IMR-90 (cell line): ENCODE measurements around the gene MYO1D. TPM values are rescaled to one million over a fixed set of nuclear protein-coding genes. Genes with fewer than 3 reads are reported as not detected.

Experiments used
- ATAC-seq: fragments of 200-7000 bp; cut with Tn5 transposase; 2 replicates; pipeline ENCODE4 v1.9.1; 2020; ENCODE audit warnings: low read depth, mild to moderate bottlenecking, moderate library complexity
- BruUV-seq: library from RNA; stranded (reverse); fragments of 400-500 nt; replicated peaks from 2 replicates; lab custom pipeline; 2021; lab: Mats Ljungman, UMichigan
- CTCF ChIA-PET: fragments of 300-600 bp; formaldehyde crosslinking; extraction: SDS; loops from one replicate; lab custom pipeline; 2021; ENCODE audit warnings: antibody characterized with exemption; lab: Yijun Ruan, JAX
- POLR2A ChIA-PET: fragments of 300-600 bp; sonication (Branson Sonifier 250); formaldehyde crosslinking; loops from one replicate; lab custom pipeline; 2022; ENCODE audit warnings: antibody characterized with exemption; ENCODE audit not compliant: unreplicated experiment; lab: Charles Lee
- DNase-seq: peaks from one replicate; pipeline ENCODE4 v3.0.0; 2013
- H2AFZ ChIP-seq: replicated peaks from 2 replicates; pipeline ENCODE3; 2013; ENCODE audit warnings: low read length, mild to moderate bottlenecking; ENCODE audit not compliant: poor library complexity
- H2AK5ac ChIP-seq: 2 replicates; pipeline ENCODE4 v1.6.1; 2013; ENCODE audit warnings: low read depth, low read length, inconsistent platforms
- H2AK9ac ChIP-seq: replicated peaks from 2 replicates; pipeline ENCODE3; 2013; ENCODE audit warnings: mild to moderate bottlenecking, low read depth, low read length, moderate library complexity; ENCODE audit not compliant: poor library complexity
- H2BK120ac ChIP-seq: 2 replicates; pipeline ENCODE4 v1.6.1; 2013; ENCODE audit warnings: low read depth, low read length, inconsistent platforms
- H2BK15ac ChIP-seq: 3 replicates; pipeline ENCODE4 v1.6.1; 2013; ENCODE audit warnings: low read depth, low read length, inconsistent platforms
- H2BK20ac ChIP-seq: 2 replicates; pipeline ENCODE4 v1.6.1; 2013; ENCODE audit warnings: low read depth, mild to moderate bottlenecking, inconsistent platforms, low read length, moderate library complexity
- H2BK5ac ChIP-seq: 2 replicates; pipeline ENCODE4 v1.6.1; 2013; ENCODE audit warnings: mild to moderate bottlenecking, low read depth, low read length, inconsistent platforms; ENCODE audit not compliant: poor library complexity, severe bottlenecking
- H3K14ac ChIP-seq: replicated peaks from 2 replicates; pipeline ENCODE4 v1.6.1; 2013; ENCODE audit warnings: low read depth, low read length, inconsistent platforms
- H3K18ac ChIP-seq: 2 replicates; pipeline ENCODE4 v1.6.1; 2013; ENCODE audit warnings: low read depth, low read length, control low read depth
- H3K23ac ChIP-seq: 2 replicates; pipeline ENCODE4 v1.6.1; 2013; ENCODE audit warnings: low read depth, low read length, inconsistent platforms
- H3K27ac ChIP-seq: 2 replicates; pipeline ENCODE4 v1.5.1; 2013; ENCODE audit warnings: mild to moderate bottlenecking, control low read depth, low read length; ENCODE audit not compliant: insufficient read depth
- H3K27me3 ChIP-seq: 2 replicates; pipeline ENCODE4 v1.6.1; 2013; ENCODE audit warnings: low read length; ENCODE audit not compliant: control insufficient read depth, insufficient read depth
- H3K36me3 ChIP-seq: 2 replicates; pipeline ENCODE4 v1.6.1; 2013; ENCODE audit warnings: low read length, mixed read lengths; ENCODE audit not compliant: control insufficient read depth, insufficient read depth
- H3K4ac ChIP-seq: 2 replicates; pipeline ENCODE4 v1.6.1; 2013; ENCODE audit warnings: low read depth, low read length, inconsistent platforms
- H3K4me1 ChIP-seq: 2 replicates; pipeline ENCODE4 v1.6.1; 2013; ENCODE audit warnings: low read length, mixed read lengths; ENCODE audit not compliant: control insufficient read depth, insufficient read depth
- H3K4me2 ChIP-seq: 2 replicates; pipeline ENCODE4 v1.6.1; 2013; ENCODE audit warnings: low read depth, mild to moderate bottlenecking, control low read depth, low read length, moderate library complexity
- H3K4me3 ChIP-seq: 2 replicates; pipeline ENCODE4 v1.5.1; 2013; ENCODE audit warnings: low read depth, mild to moderate bottlenecking, control low read depth, low read length, moderate library complexity; ENCODE audit not compliant: insufficient read depth
- H3K56ac ChIP-seq: 2 replicates; pipeline ENCODE4 v1.6.1; 2013; ENCODE audit warnings: low read length, inconsistent platforms; ENCODE audit not compliant: insufficient read depth; ENCODE audit errors: extremely low read depth
- H3K79me1 ChIP-seq, 2 experiments: 2 replicates each; pipeline ENCODE4 v1.6.1; 2013; ENCODE audit warnings: low read length in 2 of 2, inconsistent platforms in 1 of 2, low read depth in 1 of 2
- H3K9ac ChIP-seq: 2 replicates; pipeline ENCODE4 v1.6.1; 2013; ENCODE audit warnings: low read depth, low read length, control low read depth
- H3K9me1 ChIP-seq: 2 replicates; pipeline ENCODE4 v1.6.1; 2013; ENCODE audit warnings: low read length, inconsistent platforms; ENCODE audit not compliant: insufficient read depth
- H3K9me3 ChIP-seq: 2 replicates; pipeline ENCODE4 v1.6.1; 2013; ENCODE audit warnings: low read length; ENCODE audit not compliant: control insufficient read depth, insufficient read depth
- H4K20me1 ChIP-seq: 2 replicates; pipeline ENCODE4 v1.6.1; 2013; ENCODE audit warnings: low read length, inconsistent platforms; ENCODE audit not compliant: insufficient read depth
- H4K5ac ChIP-seq: 2 replicates; pipeline ENCODE4 v1.6.1; 2013; ENCODE audit warnings: mild to moderate bottlenecking, low read depth, low read length, control low read depth
- H4K8ac ChIP-seq, 2 experiments: 2 replicates each; pipeline ENCODE4 v1.6.1; 2013; ENCODE audit warnings: low read depth in 2 of 2, low read length in 2 of 2, control low read depth in 1 of 2, inconsistent platforms in 1 of 2
- H4K91ac ChIP-seq: 2 replicates; pipeline ENCODE4 v1.6.1; 2013; ENCODE audit warnings: low read depth, low read length, inconsistent platforms; ENCODE audit not compliant: insufficient read depth
- BHLHE40 ChIP-seq: fragments of 150-350 bp; IDR thresholded peaks from 2 replicates; pipeline ENCODE4 v1.6.1; 2016; ENCODE audit warnings: mild to moderate bottlenecking, low read depth, low read length
- CEBPB ChIP-seq: IDR thresholded peaks from 2 replicates; pipeline ENCODE4 v1.6.1; 2012; ENCODE audit warnings: low read depth, low read length, improper control_type of control experiment
- CHD1 ChIP-seq: IDR thresholded peaks from 2 replicates; pipeline ENCODE4 v1.6.1; 2012; ENCODE audit warnings: low read depth, low read length, improper control_type of control experiment
- CTCF ChIP-seq: conservative IDR thresholded peaks from 2 replicates; pipeline ENCODE4 v1.5.1; 2012; ENCODE audit warnings: mild to moderate bottlenecking, low read depth, low read length, improper control_type of control experiment
- FOS ChIP-seq: fragments of 150-350 bp; IDR thresholded peaks from 2 replicates; pipeline ENCODE4 v1.6.1; 2016; ENCODE audit warnings: low read depth, low read length
- MAFK ChIP-seq: IDR thresholded peaks from 2 replicates; pipeline ENCODE4 v1.6.1; 2012; ENCODE audit warnings: low read depth, low read length, improper control_type of control experiment
- MAZ ChIP-seq: IDR thresholded peaks from 2 replicates; pipeline ENCODE4 v1.6.1; 2012; ENCODE audit warnings: low read depth, mild to moderate bottlenecking, low read length, improper control_type of control experiment, moderate library complexity, borderline replicate concordance
- MXI1 ChIP-seq: IDR thresholded peaks from 2 replicates; pipeline ENCODE4 v1.6.1; 2012; ENCODE audit warnings: low read depth, mild to moderate bottlenecking, low read length, moderate library complexity, borderline replicate concordance
- NFE2L2 ChIP-seq: fragments of 150-350 bp; IDR thresholded peaks from 2 replicates; pipeline ENCODE4 v1.6.1; 2016; ENCODE audit warnings: low read depth, mild to moderate bottlenecking, low read length
- POLR2A ChIP-seq: IDR thresholded peaks from 2 replicates; pipeline ENCODE4 v1.6.1; 2012; ENCODE audit warnings: mild to moderate bottlenecking, low read depth, low read length
- RAD21 ChIP-seq: IDR thresholded peaks from 2 replicates; pipeline ENCODE4 v1.6.1; 2012; ENCODE audit warnings: low read length, improper control_type of control experiment
- RCOR1 ChIP-seq: IDR thresholded peaks from 2 replicates; pipeline ENCODE4 v1.6.1; 2012; ENCODE audit warnings: mild to moderate bottlenecking, low read length, improper control_type of control experiment; ENCODE audit not compliant: insufficient replicate concordance
- RFX5 ChIP-seq: IDR thresholded peaks from 2 replicates; pipeline ENCODE4 v1.8.0; 2012; ENCODE audit warnings: low read depth, mild to moderate bottlenecking, low read length, moderate library complexity
- SMC3 ChIP-seq: fragments of 150-350 bp; IDR thresholded peaks from 2 replicates; pipeline ENCODE4 v1.6.1; 2016; ENCODE audit warnings: low read depth, mild to moderate bottlenecking, antibody characterized with exemption, low read length, moderate library complexity
- USF2 ChIP-seq: fragments of 150-350 bp; IDR thresholded peaks from 2 replicates; pipeline ENCODE4 v1.6.1; 2017; ENCODE audit warnings: mild to moderate bottlenecking, antibody characterized with exemption, low read length, low read depth
- WGBS, 2 experiments: methylation state at CpG; one replicate each; pipeline versions ENCODE4 v1.1.5 to v1.1.7; 2013; ENCODE audit warnings: missing lambda C conversion rate in 2 of 2; ENCODE audit not compliant: insufficient read length in 1 of 2; ENCODE audit errors: extremely low coverage in 2 of 2; 5-methylcytosine and 5-hydroxymethylcytosine counted together
- dilution Hi-C: fragments of 300-500 bp; cut with HindIII; formaldehyde crosslinking; loops from one replicate; pipeline ENCODE4 v1.14.3; 2018; ENCODE audit warnings: low sequenced_read_pairs; ENCODE audit not compliant: unreplicated experiment
- in situ Hi-C: fragments of 300-500 bp; cut with MboI; formaldehyde crosslinking; loops from 3 replicates; pipeline ENCODE4 v1.14.3; 2019; ENCODE audit warnings: low sequenced_read_pairs, inconsistent platforms, mixed read lengths
- intact Hi-C: fragments of 100-400 bp; cut with micrococcal nuclease; formaldehyde crosslinking; loops from 2 replicates; pipeline ENCODE4 v1.10.0; 2022
- polyA plus RNA-seq, 3 experiments: library from polyadenylated mRNA; depleted of rRNA; stranded (reverse); fragments of >200 nt; gene quantifications; 2 replicates each; pipeline ENCODE4 v1.2.3, GENCODE V29; 2012; ENCODE audit warnings: low replicate concordance in 1 of 3
- total RNA-seq: library from RNA; depleted of rRNA; stranded (reverse); fragments of >200 nt; gene quantifications from 2 replicates; pipeline ENCODE4 v1.2.3, GENCODE V29; 2012
- TF ChIP-seq, protein P1 (sequence below): fragments of 150-350 bp; IDR thresholded peaks from 2 replicates; pipeline ENCODE4 v1.6.1; 2016; ENCODE audit warnings: low read depth, mild to moderate bottlenecking, low read length, moderate library complexity, borderline replicate concordance

Gene MYO1D
- total and polyA plus RNA-seq, 2 of the 4 experiments (the other 2 are of a cell fraction) = 0.63 to 0.90 TPM

GRCh38 chr17:32793841-32794240, 83.1 kb downstream of the MYO1D start:
- Histone ChIP-seq H3K4me1 (no peaks in the 10 kb centered on the region), H3K9me1 (no peaks in the 10 kb centered on the region), H3K23ac (no peak overlapping the region), H3K4me2 (no peak overlapping the region), H3K79me1 (no peaks in the 10 kb centered on the region), H3K9ac (no peak overlapping the region), H2BK15ac (no peak overlapping the region), H3K9me3 (no peaks in the 10 kb centered on the region), H3K14ac (no peak overlapping the region), H3K56ac (no peak overlapping the region), H2BK5ac (no peak overlapping the region), H2BK20ac (no peak overlapping the region), H4K20me1 (no peaks in the 10 kb centered on the region), H4K91ac (no peak overlapping the region), H3K27me3 (no peaks in the 10 kb centered on the region), H3K18ac (no peak overlapping the region), H4K8ac (no peak overlapping the region), H3K36me3 (no peaks in the 10 kb centered on the region), H2AK9ac (no peak overlapping the region), H3K27ac (no peak overlapping the region), H2AFZ (no peak overlapping the region), H3K4me3 (no peak overlapping the region), H2BK120ac (no peak overlapping the region), H4K5ac (no peak overlapping the region), H3K4ac (no peak overlapping the region), H2AK5ac (no peak overlapping the region)
- BruUV-seq = no TSS peak
- no peak for DNase-seq
- POLR2A ChIA-PET = no interaction called here
- dilution Hi-C loops = no loop called here
- CTCF ChIA-PET = interaction anchor here (0.7 kb wide), 1 partner anchor 15 kb away, joined by 3 read pairs; no protein-coding TSS in a partner anchor
- intact Hi-C loops = no loop called here
- in situ Hi-C loops = loop anchor here (25.0 kb wide), 2 partner anchors 118 to 968 kb away; no protein-coding TSS in a partner anchor
- WGBS, 2 experiments = no CpG with 5 or more reads among the region's 4 CpGs
- TF ChIP-seq RAD21 (no peak), BHLHE40 (no peak), CHD1 (no peak), SMC3 (no peak), RFX5 (no peak), MAZ (no peak), NFE2L2 (no peak), FOS (no peak), CEBPB (no peak), MAFK (no peak), MXI1 (no peak), USF2 (no peak), RCOR1 (no peak), CTCF (no peak), POLR2A (no peak)
- TF ChIP-seq, protein P1, sequence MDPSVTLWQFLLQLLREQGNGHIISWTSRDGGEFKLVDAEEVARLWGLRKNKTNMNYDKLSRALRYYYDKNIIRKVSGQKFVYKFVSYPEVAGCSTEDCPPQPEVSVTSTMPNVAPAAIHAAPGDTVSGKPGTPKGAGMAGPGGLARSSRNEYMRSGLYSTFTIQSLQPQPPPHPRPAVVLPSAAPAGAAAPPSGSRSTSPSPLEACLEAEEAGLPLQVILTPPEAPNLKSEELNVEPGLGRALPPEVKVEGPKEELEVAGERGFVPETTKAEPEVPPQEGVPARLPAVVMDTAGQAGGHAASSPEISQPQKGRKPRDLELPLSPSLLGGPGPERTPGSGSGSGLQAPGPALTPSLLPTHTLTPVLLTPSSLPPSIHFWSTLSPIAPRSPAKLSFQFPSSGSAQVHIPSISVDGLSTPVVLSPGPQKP = no peak
- no peak for ATAC-seq
